ENCODE measurements around the gene GRIK1.

DNA sequence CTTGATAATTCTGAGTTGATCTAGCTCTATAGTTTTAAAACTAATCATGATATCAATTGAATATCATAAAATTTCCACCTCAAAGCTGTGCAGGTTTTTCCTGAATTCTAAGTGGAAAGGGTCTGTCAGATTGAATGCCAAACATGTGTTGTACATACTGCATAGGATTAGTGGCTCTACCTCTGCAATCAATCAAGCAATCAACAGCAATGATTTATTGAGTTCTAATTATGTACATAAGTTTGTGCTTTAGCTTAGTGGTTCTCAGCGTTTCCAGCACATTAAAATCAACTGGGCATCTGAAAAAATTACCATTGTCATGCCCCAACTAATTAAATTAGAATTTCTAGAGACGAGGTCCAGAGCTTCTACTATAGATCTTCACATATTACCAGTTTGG, 389.6 kb downstream of the GRIK1 start:
- no peak for TF ChIP-seq CTCF (IDR thresholded peaks at IDR 0.05)
- TF ChIP-seq POLR2A (IDR thresholded peaks at IDR 0.05): no peak

All from thyroid gland (tissue), 4 donors.